CD4-positive, alpha-beta T cell treated with Interferon gamma for 1 hour (primary cell): ENCODE results near the gene ZNF433.

Source experiments
- DNase-seq: peaks from one replicate; pipeline ENCODE4 v3.0.0-alpha.2; 2020

The ZNF433 gene

GRCh38 chr19:11987405-11988281 lies 47.8 kb downstream of the ZNF433 start:
- DNase-seq: peak; percentile 90

GRCh38 chr19:11986754-11987153 lies 48.7 kb downstream of the ZNF433 start:
- no peak for DNase-seq

- DNase-seq: no peak
Observed at GRCh38 chr19:11984986-11985385, 50.5 kb downstream of the ZNF433 start.

GRCh38 chr19:11982526-11982925 lies 53.0 kb downstream of the ZNF433 start:
- DNase-seq: no peak

GRCh38 chr19:11979527-11979926 lies 56.0 kb downstream of the ZNF433 start:
- no peak for DNase-seq

GRCh38 chr19:11978492-11979100 lies 56.9 kb downstream of the ZNF433 start:
- DNase-seq: no peak

GRCh38 chr19:11973019-11973810 lies 62.3 kb downstream of the ZNF433 start:
- DNase-seq: no peak

GRCh38 chr19:11971041-11971440 lies 64.4 kb downstream of the ZNF433 start:
- no peak for DNase-seq

GRCh38 chr19:11970174-11970573 lies 65.3 kb downstream of the ZNF433 start:
- DNase-seq: no peak

GRCh38 chr19:11964858-11965645 lies 70.4 kb downstream of the ZNF433 start, which contains the start of gene ZNF763:
Gene ZNF763, plus strand, starts transcription at chr19:11965040. Its CDS starts 169 bp downstream, at chr19:11965209.
- peak; percentile 90 for DNase-seq
